HEK293 (cell line): ENCODE data around the gene PRX.
A peak's percentile ranks its signal among the peaks of the same experiment; 100 is the strongest.

Experiments used
- CTCF ChIA-PET: fragments of 350-600 bp; formaldehyde crosslinking; extraction: SDS; loops from one replicate; lab custom pipeline; 2021; ENCODE audit warnings: antibody characterized with exemption; lab: Yijun Ruan, JAX
- POLR2A ChIA-PET: fragments of 300-600 bp; formaldehyde crosslinking; extraction: SDS; loops from one replicate; lab custom pipeline; 2020; ENCODE audit warnings: antibody characterized with exemption, inconsistent platforms; lab: Yijun Ruan, JAX
- H3K27ac ChIP-seq: fragments of 200-500 bp; sonication (Bioruptor generic); 2 replicates; pipeline ENCODE4 v1.5.1; 2014; ENCODE audit warnings: low read depth, low read length, control low read depth, inconsistent platforms; ENCODE audit errors: extremely low read depth
- H3K36me3 ChIP-seq, 2 experiments: fragments of 200-500 bp in 1 of 2; sonication (Bioruptor generic) in 1 of 2; 1 replicate in 1 of 2; 2 replicates in 1 of 2; pipeline ENCODE4 v1.5.1; 2014 to 2017; ENCODE audit warnings: inconsistent platforms in 2 of 2, low read length in 2 of 2; ENCODE audit not compliant: control insufficient read depth in 2 of 2, insufficient read depth in 1 of 2
- H3K4me1 ChIP-seq: fragments of 200-500 bp; sonication (Bioruptor generic); 2 replicates; pipeline ENCODE4 v1.5.1; 2014; ENCODE audit warnings: mild to moderate bottlenecking, low read length, inconsistent platforms; ENCODE audit not compliant: control insufficient read depth, insufficient read depth
- H3K4me3 ChIP-seq: 2 replicates; pipeline ENCODE4 v1.5.1; 2011; ENCODE audit warnings: low read depth, mild to moderate bottlenecking, control low read depth, low read length, moderate library complexity
- H3K9me3 ChIP-seq: fragments of 200-500 bp; sonication (Bioruptor generic); 2 replicates; pipeline ENCODE4 v1.5.1; 2014; ENCODE audit warnings: low read depth, low read length, inconsistent platforms; ENCODE audit not compliant: control insufficient read depth, insufficient read depth
- ELK4 ChIP-seq: IDR thresholded peaks from 2 replicates; pipeline ENCODE4 v1.6.1; 2011; ENCODE audit warnings: mild to moderate bottlenecking, low read depth, low read length, borderline replicate concordance
- KLF1 ChIP-seq: fragments of 450-650 bp; formaldehyde crosslinking; IDR thresholded peaks from 2 replicates; pipeline ENCODE4 v1.5.1; 2016; ENCODE audit warnings: missing biosample characterization, missing genetic modification characterization
- OSR2 ChIP-seq: fragments of 450-650 bp; formaldehyde crosslinking; IDR thresholded peaks from 2 replicates; pipeline ENCODE4 v1.5.1; 2016; ENCODE audit warnings: missing biosample characterization, missing genetic modification characterization
- PRDM6 ChIP-seq: fragments of 450-650 bp; formaldehyde crosslinking; IDR thresholded peaks from 2 replicates; pipeline ENCODE4 v1.5.1; 2017; ENCODE audit warnings: missing biosample characterization, missing genetic modification characterization
- ZBTB10 ChIP-seq: fragments of 450-650 bp; formaldehyde crosslinking; IDR thresholded peaks from 2 replicates; pipeline ENCODE4 v1.5.1; 2016; ENCODE audit warnings: missing biosample characterization, missing genetic modification characterization
- ZBTB17 ChIP-seq: fragments of 450-650 bp; formaldehyde crosslinking; IDR thresholded peaks from 2 replicates; pipeline ENCODE4 v1.5.1; 2016; ENCODE audit warnings: missing biosample characterization, missing genetic modification characterization
- ZBTB44 ChIP-seq: fragments of 450-650 bp; IDR thresholded peaks from 2 replicates; pipeline ENCODE4 v1.5.1; 2018; ENCODE audit warnings: missing biosample characterization, mild to moderate bottlenecking, missing genetic modification characterization
- ZBTB8A ChIP-seq: fragments of 450-650 bp; formaldehyde crosslinking; IDR thresholded peaks from 2 replicates; pipeline ENCODE4 v1.5.1; 2016; ENCODE audit warnings: missing biosample characterization, missing genetic modification characterization
- ZFP3 ChIP-seq: fragments of 450-650 bp; formaldehyde crosslinking; IDR thresholded peaks from 2 replicates; pipeline ENCODE4 v1.5.1; 2016; ENCODE audit warnings: low read depth, missing biosample characterization, missing genetic modification characterization
- ZNF16 ChIP-seq: fragments of 450-650 bp; formaldehyde crosslinking; IDR thresholded peaks from 2 replicates; pipeline ENCODE4 v1.5.1; 2016; ENCODE audit warnings: low read depth, missing biosample characterization, missing genetic modification characterization
- ZNF449 ChIP-seq: fragments of 450-650 bp; formaldehyde crosslinking; IDR thresholded peaks from 2 replicates; pipeline ENCODE4 v1.5.1; 2017; ENCODE audit warnings: missing biosample characterization, mild to moderate bottlenecking, missing genetic modification characterization, moderate library complexity
- ZNF473 ChIP-seq: fragments of 450-650 bp; formaldehyde crosslinking; IDR thresholded peaks from 2 replicates; pipeline ENCODE4 v1.5.1; 2017; ENCODE audit warnings: missing biosample characterization, missing genetic modification characterization
- ZNF777 ChIP-seq: fragments of 450-650 bp; formaldehyde crosslinking; IDR thresholded peaks from 2 replicates; pipeline ENCODE4 v1.5.1; 2017; ENCODE audit warnings: missing biosample characterization, missing genetic modification characterization, borderline replicate concordance

PRX gene

GRCh38 chr19:40356681-40357595, 56.2 kb downstream of the PRX start (continued):
- TF ChIP-seq ZBTB44 (tag by site-specific recombination) (no peak), ZBTB17 (tag by site-specific recombination) (peak; percentile 79), PRDM6 (tag by site-specific recombination) (no peak), ELK4 (no peak), ZNF449 (tag by site-specific recombination) (no peak), ZBTB10 (tag by site-specific recombination) (0 out of 2 replicates have a peak, but pooled peaks have one; percentile 2), OSR2 (peak; percentile 69), ZNF473 (tag by site-specific recombination) (no peak), ZNF16 (tag by site-specific recombination) (peak; percentile 94), ZFP3 (no peak)

GRCh38 chr19:40355975-40356680, 57.0 kb downstream of the PRX start:
- no peak overlapping the region for H3K27ac ChIP-seq
- CTCF ChIA-PET, result interaction anchor here (0.7 to 1.7 kb wide), 5 partner anchors 13 to 278 kb away, joined by 3 to 6 read pairs (median 4); no protein-coding TSS in a partner anchor
- H3K4me1 ChIP-seq, result peaks cover 11% of the 10 kb centered on the region
- H3K4me3 ChIP-seq, result no peak overlapping the region
- no peaks in the 10 kb centered on the region for H3K9me3 ChIP-seq
- POLR2A ChIA-PET, result interaction anchor here (1.0 to 4.6 kb wide), 3 partner anchors 8 to 70 kb away, joined by 5 to 22 read pairs (median 8); partner anchors contain the start of genes C19orf47, PLD3 and SERTAD1
- peaks cover 0 to 45% of the 10 kb centered on the region in 2 experiments; a peak in 2 of 3 replicates for H3K36me3 ChIP-seq
- TF ChIP-seq ZNF777 (tag by site-specific recombination) (peak; percentile 24; the same call in 1 of the 2 replicates), ZBTB8A (tag by site-specific recombination) (no peak), ZBTB10 (tag by site-specific recombination) (0 out of 2 replicates have a peak, but pooled peaks have one; percentile 5), KLF1 (0 out of 2 replicates have a peak, but pooled peaks have one; percentile 18)
